Ovary (tissue), 9 donors: ENCODE results near the gene C3orf80. TPM values are rescaled to one million over a fixed set of nuclear protein-coding genes. Genes with fewer than 3 reads are reported as not detected.

Experiments
- DNase-seq, 5 donors: peaks; one replicate each; pipeline ENCODE4 v3.0.0-alpha.2; 2019 to 2020
- H3K27ac ChIP-seq, 2 donors: fragments of 200-600 bp; one replicate each; pipeline versions ENCODE4 v1.5.1 to v1.8.0; 2019 to 2022
- H3K27me3 ChIP-seq: fragments of 200-600 bp; one replicate; pipeline ENCODE4 v1.8.0; 2022
- H3K36me3 ChIP-seq: fragments of 200-600 bp; sonication (generic); one replicate; pipeline ENCODE4 v1.5.1; 2019
- H3K4me1 ChIP-seq: one replicate; pipeline ENCODE4 v1.8.1; 2013; ENCODE audit warnings: mild to moderate bottlenecking, moderate library complexity; ENCODE audit not compliant: insufficient read depth
- H3K4me3 ChIP-seq: fragments of 200-600 bp; sonication (generic); one replicate; pipeline ENCODE4 v1.5.1; 2017
- H3K9me3 ChIP-seq, 2 donors: fragments of 200-600 bp in 1 of 2; sonication (generic) in 1 of 2; one replicate each; pipeline versions ENCODE4 v1.5.1 to v1.8.1; 2013 to 2019; ENCODE audit warnings: mild to moderate bottlenecking in 1 of 2, moderate library complexity in 1 of 2
- EP300 ChIP-seq: sonication (generic); formaldehyde crosslinking; IDR thresholded peaks from one replicate; pipeline ENCODE4 v1.6.1; 2017; ENCODE audit warnings: antibody characterized with exemption
- POLR2A ChIP-seq: fragments of 450-650 bp; IDR thresholded peaks from one replicate; pipeline ENCODE4 v1.6.1; 2017; ENCODE audit warnings: antibody characterized with exemption, mild to moderate bottlenecking, moderate library complexity
- WGBS, 3 donors: extraction: QIAGEN DNeasy Blood & Tissue Kit in 1 of 3; methylation state at CpG; one replicate each; pipeline versions ENCODE4 v1.1.5 to v1.1.7; 2013 to 2017; 5-methylcytosine and 5-hydroxymethylcytosine counted together
- intact Hi-C, 4 donors: fragments of 100-400 bp; cut with DNase I; formaldehyde crosslinking; loops; one replicate each; pipeline versions ENCODE4 v1.11.0 to v1.15.1; 2022 to 2023
- polyA plus RNA-seq, 2 donors: library from polyadenylated mRNA; stranded (reverse); fragments of 200-250 nt in 1 of 2; fragments of 350-450 nt in 1 of 2; fragmentation: Illumina TruSeq in 1 of 2; extraction: RNeasy Lipid Tissue Mini Kit (QIAGEN cat#74804) in 1 of 2; gene quantifications; one replicate each; pipeline ENCODE4 v1.2.3, GENCODE V29; 2013 to 2014
- total RNA-seq, 7 donors: library from RNA; depleted of rRNA in 2 of 7; stranded (reverse); fragments of >200 nt in 2 of 7; fragmentation: NEBNext Ultra II Directional in 3 of 7; extraction: Animal tissue kit (Norgen Biotek cat#: 25700) in 3 of 7; gene quantifications; one replicate each; pipeline versions ENCODE4 v1.1.0 to v1.2.4, GENCODE V29; 2016 to 2023
- TF ChIP-seq, protein P1 (sequence below), 3 donors: fragments of 450-650 bp in 2 of 3; fragments of 200-600 bp in 1 of 3; IDR thresholded peaks; one replicate each; pipeline versions ENCODE4 v1.5.1 to v1.8.0; 2016 to 2022; ENCODE audit warnings: antibody characterized with exemption in 3 of 3, mild to moderate bottlenecking in 1 of 3
- donor health status: DM: no; HTN: no; CAD: no; lungs with moderate emphysema.
- donor health status: DM: no; HTN: no; CAD: no.
- donor health status: Bipolar disorder and iron deficiency.
- donor health status: DM: yes; HTN: yes; CAD: no.
- donor health status: DM: no; HTN: no; CAD: no.
- donor health status: DM: yes; HTN: yes; CAD: no.

Gene C3orf80
- total and polyA plus RNA-seq, 9 donors = 0.15 to 0.43 (median 0.32) TPM; not detected in 2

DNA sequence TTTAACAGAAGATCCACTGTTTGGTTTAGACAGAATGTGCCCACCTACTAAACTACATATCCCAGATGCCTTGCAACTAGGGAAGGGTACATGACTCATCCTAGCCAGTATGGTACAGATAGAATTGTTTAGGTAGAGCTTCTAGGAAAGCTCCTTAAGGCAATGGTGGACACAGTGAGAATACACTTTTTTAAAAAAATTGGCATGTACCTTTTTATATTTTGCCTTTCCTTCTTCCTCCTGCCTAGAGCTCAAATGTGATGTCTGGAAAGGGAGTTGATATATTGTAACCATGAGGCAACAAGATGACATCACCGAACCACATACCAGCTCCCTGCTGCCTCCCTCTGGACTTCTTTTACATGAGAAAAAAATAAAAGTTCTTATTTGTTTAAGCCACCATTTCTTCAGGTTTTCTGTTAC lies 14.4 kb upstream of the C3orf80 start:
- DNase-seq = no peak
- H3K36me3 ChIP-seq = no peaks in the 10 kb centered on the region
- H3K9me3 ChIP-seq = no peaks in the 10 kb centered on the region
- intact Hi-C loops = no loop called here
- TF ChIP-seq EP300 = no peak
- TF ChIP-seq POLR2A = no peak
- TF ChIP-seq, protein P1, sequence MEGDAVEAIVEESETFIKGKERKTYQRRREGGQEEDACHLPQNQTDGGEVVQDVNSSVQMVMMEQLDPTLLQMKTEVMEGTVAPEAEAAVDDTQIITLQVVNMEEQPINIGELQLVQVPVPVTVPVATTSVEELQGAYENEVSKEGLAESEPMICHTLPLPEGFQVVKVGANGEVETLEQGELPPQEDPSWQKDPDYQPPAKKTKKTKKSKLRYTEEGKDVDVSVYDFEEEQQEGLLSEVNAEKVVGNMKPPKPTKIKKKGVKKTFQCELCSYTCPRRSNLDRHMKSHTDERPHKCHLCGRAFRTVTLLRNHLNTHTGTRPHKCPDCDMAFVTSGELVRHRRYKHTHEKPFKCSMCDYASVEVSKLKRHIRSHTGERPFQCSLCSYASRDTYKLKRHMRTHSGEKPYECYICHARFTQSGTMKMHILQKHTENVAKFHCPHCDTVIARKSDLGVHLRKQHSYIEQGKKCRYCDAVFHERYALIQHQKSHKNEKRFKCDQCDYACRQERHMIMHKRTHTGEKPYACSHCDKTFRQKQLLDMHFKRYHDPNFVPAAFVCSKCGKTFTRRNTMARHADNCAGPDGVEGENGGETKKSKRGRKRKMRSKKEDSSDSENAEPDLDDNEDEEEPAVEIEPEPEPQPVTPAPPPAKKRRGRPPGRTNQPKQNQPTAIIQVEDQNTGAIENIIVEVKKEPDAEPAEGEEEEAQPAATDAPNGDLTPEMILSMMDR (IDR thresholded peaks at IDR 0.05) = no peak
- no peaks in the 10 kb centered on the region for H3K27me3 ChIP-seq
- no peak overlapping the region for H3K4me3 ChIP-seq
- no peak overlapping the region for H3K27ac ChIP-seq
- H3K4me1 ChIP-seq = no peaks in the 10 kb centered on the region
- WGBS, 3 donors = 59 to 72% (median 71%) methylated on average over 1 of the region's 1 CpG

DNA sequence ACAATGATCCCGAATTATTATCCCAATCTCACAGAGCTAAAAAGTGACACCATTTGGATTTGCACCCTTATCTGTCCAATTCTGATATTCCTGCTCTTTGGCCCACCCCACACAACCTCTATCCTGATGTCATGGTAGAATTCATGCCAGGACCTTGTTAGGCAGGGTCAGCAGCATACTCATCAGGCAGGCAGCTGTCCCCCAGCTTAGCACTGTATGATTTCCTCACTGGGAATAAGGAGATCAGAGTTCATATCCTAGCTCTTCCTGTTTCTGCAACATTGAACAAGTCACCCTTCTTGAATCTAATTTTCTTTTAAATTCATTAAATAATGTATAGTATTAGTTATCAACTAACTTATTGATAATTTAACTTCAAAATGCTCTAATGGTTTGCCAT lies 12.0 kb upstream of the C3orf80 start:
- no peaks in the 10 kb centered on the region for H3K36me3 ChIP-seq
- H3K27ac ChIP-seq = no peak overlapping the region
- H3K27me3 ChIP-seq = no peaks in the 10 kb centered on the region
- no peaks in the 10 kb centered on the region for H3K9me3 ChIP-seq
- no peak overlapping the region for H3K4me3 ChIP-seq
- H3K4me1 ChIP-seq = no peaks in the 10 kb centered on the region
- WGBS, 3 donors = 88 to 89% (median 88%) methylated on average over 1 of the region's 1 CpG
- intact Hi-C loops = no loop called here
- no peak for DNase-seq
- TF ChIP-seq, protein P1 (IDR thresholded peaks at IDR 0.05) = no peak
- TF ChIP-seq POLR2A = no peak
- no peak for TF ChIP-seq EP300

DNA sequence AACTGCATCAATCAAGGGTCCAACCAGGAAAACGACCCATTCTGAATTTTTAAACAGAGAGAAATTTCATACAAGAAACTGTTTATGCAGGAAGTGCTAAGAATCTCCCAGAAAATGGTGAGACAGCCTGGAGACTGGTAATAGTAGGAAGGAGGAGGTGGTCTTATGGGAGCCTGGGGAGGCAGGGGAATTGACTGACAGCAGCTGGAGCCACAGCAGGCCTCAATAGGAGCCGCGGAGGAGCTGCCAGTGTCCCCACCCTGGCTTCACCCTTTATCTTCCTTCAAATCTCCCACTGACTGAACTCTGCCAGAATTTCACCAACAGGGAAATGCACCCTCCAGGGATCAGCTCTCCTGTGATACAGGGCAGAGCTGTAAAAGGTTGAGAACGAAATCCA lies 7.5 kb upstream of the C3orf80 start:
- 50 to 63% (median 58%) methylated on average over 4 of the region's 4 CpGs for WGBS, 3 donors
- Histone ChIP-seq H3K4me1 (no peaks in the 10 kb centered on the region), H3K27me3 (no peaks in the 10 kb centered on the region), H3K4me3 (no peak overlapping the region), H3K27ac (no peak overlapping the region), H3K36me3 (no peaks in the 10 kb centered on the region), H3K9me3 (no peaks in the 10 kb centered on the region)
- no peak for DNase-seq
- TF ChIP-seq, protein P1 (IDR thresholded peaks at IDR 0.05) = no peak
- TF ChIP-seq POLR2A (no peak), EP300 (no peak)
- intact Hi-C loops = no loop called here

DNA sequence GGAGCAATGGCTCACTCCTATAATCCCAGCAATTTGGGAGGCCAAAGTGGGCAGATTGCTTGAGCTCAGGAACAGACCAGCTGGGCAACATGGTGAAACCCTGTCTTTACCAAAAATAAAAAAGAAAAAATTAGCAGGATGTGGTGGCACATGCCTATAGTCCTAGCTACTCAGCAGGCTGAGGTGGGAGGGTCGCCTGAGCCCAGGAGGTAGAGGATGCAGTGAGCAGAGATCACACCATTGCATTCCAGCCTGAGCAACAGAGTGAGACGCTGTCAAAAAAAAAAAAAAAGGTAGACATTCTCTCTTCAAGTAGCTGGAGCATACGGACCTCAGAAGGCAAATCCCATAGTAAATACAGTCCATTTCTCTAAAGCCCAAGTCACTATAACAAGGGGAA lies 7.1 kb upstream of the C3orf80 start:
- WGBS, 3 donors = 32 to 55% (median 41%) methylated on average over 3 of the region's 3 CpGs
- H3K9me3 ChIP-seq = no peaks in the 10 kb centered on the region
- intact Hi-C loops = no loop called here

More for the DNA sequence above, 7.1 kb upstream of the C3orf80 start:
- H3K27me3 ChIP-seq = no peaks in the 10 kb centered on the region
- TF ChIP-seq, protein P1 (IDR thresholded peaks at IDR 0.05) = no peak
- TF ChIP-seq EP300 (no peak), POLR2A (no peak)
- H3K27ac ChIP-seq = no peak overlapping the region
- DNase-seq = no peak
- no peaks in the 10 kb centered on the region for H3K36me3 ChIP-seq
- H3K4me3 ChIP-seq = no peak overlapping the region
- H3K4me1 ChIP-seq = no peaks in the 10 kb centered on the region
